Measurements from ENCODE around the gene MEIS3.

MEIS3 gene

DNA sequence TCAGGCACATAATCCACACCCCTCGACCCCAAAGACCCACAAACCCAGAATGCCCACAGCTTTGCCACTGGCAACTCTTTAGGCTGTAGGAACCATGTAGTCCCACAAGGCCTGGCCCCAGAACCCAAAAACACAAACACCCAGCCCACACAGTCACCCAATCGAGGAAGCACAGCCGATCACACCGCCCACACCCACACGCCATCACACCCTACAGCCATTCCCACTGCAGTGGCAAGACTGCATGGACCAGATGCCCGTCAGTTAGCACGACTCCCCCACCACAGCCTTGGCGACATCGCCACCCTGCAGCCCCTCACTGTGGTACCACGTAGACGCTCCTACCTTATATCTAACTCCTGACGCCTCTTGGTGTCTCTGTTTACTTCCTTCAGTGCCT, 24.0 kb upstream of the MEIS3 start:
- H3K9me3 Mint-ChIP-seq: peaks cover 9% of the 10 kb centered on the region
- peaks cover 89% of the 10 kb centered on the region for H3K27me3 Mint-ChIP-seq (ENCODE audit: low read depth, poor library complexity)
- H3K36me3 Mint-ChIP-seq (ENCODE audit: low read depth): no peaks in the 10 kb centered on the region
- TF ChIP-seq, protein P1, sequence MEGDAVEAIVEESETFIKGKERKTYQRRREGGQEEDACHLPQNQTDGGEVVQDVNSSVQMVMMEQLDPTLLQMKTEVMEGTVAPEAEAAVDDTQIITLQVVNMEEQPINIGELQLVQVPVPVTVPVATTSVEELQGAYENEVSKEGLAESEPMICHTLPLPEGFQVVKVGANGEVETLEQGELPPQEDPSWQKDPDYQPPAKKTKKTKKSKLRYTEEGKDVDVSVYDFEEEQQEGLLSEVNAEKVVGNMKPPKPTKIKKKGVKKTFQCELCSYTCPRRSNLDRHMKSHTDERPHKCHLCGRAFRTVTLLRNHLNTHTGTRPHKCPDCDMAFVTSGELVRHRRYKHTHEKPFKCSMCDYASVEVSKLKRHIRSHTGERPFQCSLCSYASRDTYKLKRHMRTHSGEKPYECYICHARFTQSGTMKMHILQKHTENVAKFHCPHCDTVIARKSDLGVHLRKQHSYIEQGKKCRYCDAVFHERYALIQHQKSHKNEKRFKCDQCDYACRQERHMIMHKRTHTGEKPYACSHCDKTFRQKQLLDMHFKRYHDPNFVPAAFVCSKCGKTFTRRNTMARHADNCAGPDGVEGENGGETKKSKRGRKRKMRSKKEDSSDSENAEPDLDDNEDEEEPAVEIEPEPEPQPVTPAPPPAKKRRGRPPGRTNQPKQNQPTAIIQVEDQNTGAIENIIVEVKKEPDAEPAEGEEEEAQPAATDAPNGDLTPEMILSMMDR (IDR thresholded peaks at IDR 0.05): no peak
- H3K27ac Mint-ChIP-seq: no peak overlapping the region
- H3K4me3 Mint-ChIP-seq: no peak overlapping the region
- peaks cover 28% of the 10 kb centered on the region for H3K4me1 Mint-ChIP-seq
- DNase-seq: no peak

DNA sequence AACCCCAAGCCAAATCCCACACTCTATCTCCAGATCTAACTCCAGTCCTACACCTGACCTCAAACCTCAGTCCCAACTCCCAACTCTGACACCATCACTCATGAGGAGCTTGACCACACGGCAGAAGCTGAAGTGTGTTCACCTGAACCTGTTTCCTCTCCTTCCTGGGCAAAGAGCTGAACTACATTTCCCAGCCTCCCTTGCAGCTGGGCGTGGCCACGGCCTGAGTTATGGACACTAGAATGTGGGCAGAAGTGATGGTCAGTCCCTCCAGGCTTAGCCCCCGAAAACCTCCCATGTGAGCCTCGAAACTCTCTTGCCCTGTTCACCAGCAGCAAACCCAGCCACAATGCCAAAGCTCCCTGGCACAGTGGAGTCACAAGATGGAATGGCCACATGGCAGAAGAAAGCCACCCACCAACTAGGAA, 19.5 kb upstream of the MEIS3 start:
- TF ChIP-seq, protein P1 (IDR thresholded peaks at IDR 0.05): no peak
- H3K27me3 Mint-ChIP-seq (ENCODE audit: low read depth, poor library complexity): peaks cover 84% of the 10 kb centered on the region

GRCh38 chr19:47437500-47437899, 18.2 kb upstream of the MEIS3 start:
- H3K9me3 Mint-ChIP-seq: no peaks in the 10 kb centered on the region
- H3K4me1 Mint-ChIP-seq: peaks cover 5% of the 10 kb centered on the region
- no peak overlapping the region for H3K4me3 Mint-ChIP-seq
- peak; percentile 68 for DNase-seq
- TF ChIP-seq, protein P1 (IDR thresholded peaks at IDR 0.05): no peak
- H3K36me3 Mint-ChIP-seq (ENCODE audit: low read depth): no peaks in the 10 kb centered on the region
- H3K27me3 Mint-ChIP-seq (ENCODE audit: low read depth, poor library complexity): peaks cover 84% of the 10 kb centered on the region
- H3K27ac Mint-ChIP-seq: no peak overlapping the region

More for the DNA sequence above, 19.5 kb upstream of the MEIS3 start:
- DNase-seq: peak; percentile 33
- Mint-ChIP-seq H3K4me1 (peaks cover 5% of the 10 kb centered on the region), H3K36me3 (ENCODE audit: low read depth) (no peaks in the 10 kb centered on the region), H3K27ac (no peak overlapping the region), H3K4me3 (no peak overlapping the region), H3K9me3 (no peaks in the 10 kb centered on the region)

DNA sequence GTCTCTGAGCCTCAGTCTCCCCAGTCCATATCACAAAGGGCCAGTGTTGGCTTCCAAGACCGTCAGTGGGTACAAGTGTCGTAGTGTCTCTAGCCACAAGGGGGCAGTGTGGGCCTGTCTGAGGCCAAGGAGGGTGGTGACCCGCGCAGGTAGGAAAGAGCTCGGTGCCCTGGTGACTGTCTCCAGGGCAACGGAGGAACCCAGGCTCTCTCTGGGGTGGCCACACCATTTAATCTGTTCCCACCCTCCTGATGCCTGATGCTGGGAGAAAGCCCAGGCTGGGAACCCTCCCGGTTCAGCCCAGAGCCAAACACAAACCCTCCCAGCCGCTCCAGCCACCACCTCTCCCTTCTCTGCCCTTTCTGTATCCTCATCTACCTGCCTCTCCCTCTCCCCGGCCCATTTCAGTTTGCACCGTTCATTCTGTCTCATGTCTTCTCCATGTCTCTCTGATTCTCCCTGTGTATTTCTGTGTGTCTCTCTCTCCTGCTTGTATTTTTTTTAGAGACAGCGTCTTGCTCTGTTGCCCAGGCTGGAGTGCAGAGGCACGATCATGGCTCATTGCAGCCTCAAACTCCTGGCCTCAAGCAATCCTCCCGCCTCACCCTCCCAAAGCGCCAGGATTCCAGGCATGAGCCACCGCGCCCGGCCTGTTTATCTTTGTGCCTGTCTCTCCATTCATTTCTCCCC, 17.5 kb upstream of the MEIS3 start:
- H3K4me3 Mint-ChIP-seq: no peak overlapping the region
- H3K36me3 Mint-ChIP-seq (ENCODE audit: low read depth): no peaks in the 10 kb centered on the region
- TF ChIP-seq, protein P1 (IDR thresholded peaks at IDR 0.05): peak; percentile 88
- no peak overlapping the region for H3K27ac Mint-ChIP-seq
- DNase-seq: peak; percentile 86
- peaks cover 5% of the 10 kb centered on the region for H3K4me1 Mint-ChIP-seq
- peaks cover 84% of the 10 kb centered on the region for H3K27me3 Mint-ChIP-seq (ENCODE audit: low read depth, poor library complexity)
- H3K9me3 Mint-ChIP-seq: no peaks in the 10 kb centered on the region

GRCh38 chr19:47435883-47436417, 16.6 kb upstream of the MEIS3 start:
- H3K4me3 Mint-ChIP-seq: no peak overlapping the region
- no peaks in the 10 kb centered on the region for H3K36me3 Mint-ChIP-seq (ENCODE audit: low read depth)
- no peaks in the 10 kb centered on the region for H3K9me3 Mint-ChIP-seq
- TF ChIP-seq, protein P1 (IDR thresholded peaks at IDR 0.05): no peak
- H3K27ac Mint-ChIP-seq: no peak overlapping the region
- no peak for DNase-seq
- peaks cover 5% of the 10 kb centered on the region for H3K4me1 Mint-ChIP-seq
- peaks cover 84% of the 10 kb centered on the region for H3K27me3 Mint-ChIP-seq (ENCODE audit: low read depth, poor library complexity)

GRCh38 chr19:47435196-47435595, 15.9 kb upstream of the MEIS3 start:
- H3K27me3 Mint-ChIP-seq (ENCODE audit: low read depth, poor library complexity): peaks cover 87% of the 10 kb centered on the region

More at GRCh38 chr19:47435196-47435595, 15.9 kb upstream of the MEIS3 start:
- TF ChIP-seq, protein P1 (IDR thresholded peaks at IDR 0.05): no peak
- DNase-seq: no peak
- Mint-ChIP-seq H3K36me3 (ENCODE audit: low read depth) (no peaks in the 10 kb centered on the region), H3K4me3 (no peak overlapping the region), H3K4me1 (peaks cover 5% of the 10 kb centered on the region), H3K27ac (no peak overlapping the region), H3K9me3 (no peaks in the 10 kb centered on the region)

All from nephron progenitor cell (in vitro differentiated cells).